Measurements from ENCODE around the gene ALDH1B1.

The ALDH1B1 gene

GRCh38 chr9:38437193-38437823, 44.8 kb downstream of the ALDH1B1 start:
- TF ChIP-seq CTCF (conservative IDR thresholded peaks at IDR 0.05; ENCODE audit: low read length) (no peak), EZH2phosphoT487 (IDR thresholded peaks at IDR 0.05; ENCODE audit: borderline replicate concordance) (no peak)

GRCh38 chr9:38439291-38439915, 46.9 kb downstream of the ALDH1B1 start:
- no peak for TF ChIP-seq EZH2phosphoT487 (IDR thresholded peaks at IDR 0.05; ENCODE audit: borderline replicate concordance)
- no peak for TF ChIP-seq CTCF (conservative IDR thresholded peaks at IDR 0.05; ENCODE audit: low read length)
- no peak overlapping the region for H3K4me2 ChIP-seq (ENCODE audit: low read depth, low read length, poor library complexity, severe bottlenecking)

More at GRCh38 chr9:38437193-38437823, 44.8 kb downstream of the ALDH1B1 start:
- H3K9me2 ChIP-seq (replicated peaks; ENCODE audit: low read depth, low read length): no peaks in the 10 kb centered on the region
- no peaks in the 10 kb centered on the region for H3F3A ChIP-seq (ENCODE audit: low read depth)
- H3K9ac ChIP-seq (ENCODE audit: low read depth, low read length, poor library complexity, severe bottlenecking): no peak overlapping the region
- H3K4me2 ChIP-seq (ENCODE audit: low read depth, low read length, poor library complexity, severe bottlenecking): no peak overlapping the region
- no peaks in the 10 kb centered on the region for H3K27me3 ChIP-seq (ENCODE audit: insufficient read depth, low read length, poor library complexity, severe bottlenecking)
- no peaks in the 10 kb centered on the region for H3K9me3 ChIP-seq (ENCODE audit: insufficient read depth, low read depth, low read length)
- H3K4me1 ChIP-seq (ENCODE audit: insufficient read depth, low read length, poor library complexity, severe bottlenecking): peaks cover 6% of the 10 kb centered on the region
- no peaks in the 10 kb centered on the region for H3K36me3 ChIP-seq (ENCODE audit: insufficient read depth, low read length)
- no peak overlapping the region for H2AFZ ChIP-seq (ENCODE audit: low read length)
- no peaks in the 10 kb centered on the region for H3K79me2 ChIP-seq (ENCODE audit: insufficient read depth, low read length)
- no peaks in the 10 kb centered on the region for H4K20me1 ChIP-seq (ENCODE audit: insufficient read depth, low read length, poor library complexity, severe bottlenecking)
- no peak overlapping the region for H3K4me3 ChIP-seq (ENCODE audit: low read length, poor library complexity, severe bottlenecking)

GRCh38 chr9:38439916-38440301, 47.4 kb downstream of the ALDH1B1 start:
- TF ChIP-seq EZH2phosphoT487 (IDR thresholded peaks at IDR 0.05; ENCODE audit: borderline replicate concordance) (no peak), CTCF (conservative IDR thresholded peaks at IDR 0.05; ENCODE audit: low read length) (no peak)
- Histone ChIP-seq H3K27me3 (ENCODE audit: insufficient read depth, low read length, poor library complexity, severe bottlenecking) (no peaks in the 10 kb centered on the region), H3K4me1 (ENCODE audit: insufficient read depth, low read length, poor library complexity, severe bottlenecking) (no peaks in the 10 kb centered on the region), H4K20me1 (ENCODE audit: insufficient read depth, low read length, poor library complexity, severe bottlenecking) (no peaks in the 10 kb centered on the region), H3F3A (ENCODE audit: low read depth) (no peaks in the 10 kb centered on the region), H3K79me2 (ENCODE audit: insufficient read depth, low read length) (no peaks in the 10 kb centered on the region), H3K4me2 (ENCODE audit: low read depth, low read length, poor library complexity, severe bottlenecking) (no peak overlapping the region), H3K9ac (ENCODE audit: low read depth, low read length, poor library complexity, severe bottlenecking) (no peak overlapping the region), H3K9me2 (replicated peaks; ENCODE audit: low read depth, low read length) (no peaks in the 10 kb centered on the region), H2AFZ (ENCODE audit: low read length) (no peak overlapping the region), H3K4me3 (ENCODE audit: low read length, poor library complexity, severe bottlenecking) (no peak overlapping the region), H3K36me3 (ENCODE audit: insufficient read depth, low read length) (no peaks in the 10 kb centered on the region), H3K9me3 (ENCODE audit: insufficient read depth, low read depth, low read length) (no peaks in the 10 kb centered on the region)

More at GRCh38 chr9:38439291-38439915, 46.9 kb downstream of the ALDH1B1 start:
- H3K36me3 ChIP-seq (ENCODE audit: insufficient read depth, low read length): no peaks in the 10 kb centered on the region
- H3K9ac ChIP-seq (ENCODE audit: low read depth, low read length, poor library complexity, severe bottlenecking): no peak overlapping the region
- H3K27me3 ChIP-seq (ENCODE audit: insufficient read depth, low read length, poor library complexity, severe bottlenecking): no peaks in the 10 kb centered on the region
- no peaks in the 10 kb centered on the region for H3K9me3 ChIP-seq (ENCODE audit: insufficient read depth, low read depth, low read length)
- H2AFZ ChIP-seq (ENCODE audit: low read length): no peak overlapping the region
- H4K20me1 ChIP-seq (ENCODE audit: insufficient read depth, low read length, poor library complexity, severe bottlenecking): no peaks in the 10 kb centered on the region
- H3K9me2 ChIP-seq (replicated peaks; ENCODE audit: low read depth, low read length): no peaks in the 10 kb centered on the region
- no peaks in the 10 kb centered on the region for H3F3A ChIP-seq (ENCODE audit: low read depth)
- H3K79me2 ChIP-seq (ENCODE audit: insufficient read depth, low read length): no peaks in the 10 kb centered on the region
- no peak overlapping the region for H3K4me3 ChIP-seq (ENCODE audit: low read length, poor library complexity, severe bottlenecking)
- no peaks in the 10 kb centered on the region for H3K4me1 ChIP-seq (ENCODE audit: insufficient read depth, low read length, poor library complexity, severe bottlenecking)
